AG04450 (cell line): ENCODE results near the gene PPP2R2C. TPM values are rescaled to one million over a fixed set of nuclear protein-coding genes. Genes with fewer than 3 reads are reported as not detected.

Experiments
- CTCF ChIA-PET: fragments of 300-600, 350-600 bp; formaldehyde crosslinking; extraction: SDS; loops from one replicate; lab custom pipeline; 2022; ENCODE audit warnings: antibody characterized with exemption, inconsistent platforms; lab: Charles Lee
- POLR2A ChIA-PET: fragments of 350-600 bp; formaldehyde crosslinking; extraction: SDS; loops from one replicate; lab custom pipeline; 2021; ENCODE audit warnings: antibody characterized with exemption, inconsistent platforms; lab: Yijun Ruan, JAX
- DNase-seq: peaks from one replicate; pipeline ENCODE4 v3.0.0-alpha.2; 2011; ENCODE audit warnings: low read depth, low spot score
- H3K27ac ChIP-seq: one replicate; pipeline ENCODE4 v1.5.1; 2012; ENCODE audit warnings: low read depth, low read length, control low read depth
- H3K27me3 ChIP-seq: one replicate; pipeline ENCODE4 v1.6.0; 2012; ENCODE audit warnings: low read length; ENCODE audit not compliant: control insufficient read depth, insufficient read depth
- H3K4me3 ChIP-seq: 2 replicates; pipeline ENCODE4 v1.5.1; 2011; ENCODE audit warnings: mild to moderate bottlenecking, low read depth, low read length, control low read depth
- H3K9me3 ChIP-seq: 2 replicates; pipeline ENCODE4 v1.5.1; 2012; ENCODE audit warnings: low read length; ENCODE audit not compliant: control insufficient read depth, insufficient read depth
- polyA plus RNA-seq: library from polyadenylated mRNA; depleted of rRNA; stranded (reverse); fragments of >200 nt; gene quantifications from 2 replicates; pipeline ENCODE4 v1.2.3, GENCODE V29; 2011
- TF ChIP-seq, protein P1 (sequence below): IDR thresholded peaks from 2 replicates; pipeline ENCODE4 v1.5.1; 2011; ENCODE audit warnings: low read depth, low read length, control low read depth, inconsistent platforms

PPP2R2C gene
- polyA plus RNA-seq, 1 experiment, result 0.07 TPM

DNA sequence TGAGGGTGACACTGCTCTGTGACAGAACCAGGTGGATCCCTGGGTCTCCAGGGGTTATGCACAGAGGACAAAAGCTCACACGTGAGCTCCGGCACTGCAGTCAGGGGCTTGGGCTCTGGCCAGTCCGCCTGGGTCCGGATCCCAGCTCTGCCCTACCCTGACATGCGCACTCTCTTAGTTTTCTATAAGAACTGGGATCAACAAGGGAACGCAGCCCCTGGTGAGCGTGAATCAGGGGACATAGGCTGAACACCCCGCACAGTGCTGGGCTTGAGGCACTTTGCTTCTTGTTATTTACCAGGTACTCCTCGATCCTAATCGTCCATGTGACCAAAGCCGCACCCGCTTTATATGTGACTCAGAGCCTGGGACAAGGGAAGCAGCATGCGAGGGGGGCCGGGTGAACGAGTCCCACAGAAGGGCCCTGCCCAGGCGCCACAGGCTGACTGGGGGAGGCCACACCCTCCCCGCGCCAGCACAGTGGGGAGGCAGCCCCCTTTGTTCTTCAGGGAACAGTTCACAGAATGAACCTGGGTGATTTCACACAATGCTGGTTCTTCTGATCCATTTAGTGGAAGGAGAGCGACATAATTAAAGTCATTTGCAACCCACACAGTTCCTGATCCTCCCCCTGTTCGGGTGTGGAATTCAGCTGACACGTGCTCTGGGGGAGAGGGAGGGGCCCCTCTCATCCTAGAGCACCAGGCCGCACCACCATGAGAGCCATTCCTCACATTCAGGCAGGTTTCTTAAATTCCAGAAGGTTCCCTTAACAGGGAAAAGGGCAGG is 147.2 kb downstream of the PPP2R2C start:
- Histone ChIP-seq H3K27ac (no peak overlapping the region), H3K4me3 (no peak overlapping the region), H3K27me3 (peaks cover 22% of the 10 kb centered on the region), H3K9me3 (peaks cover 3% of the 10 kb centered on the region)
- DNase-seq, result no peak
- CTCF ChIA-PET, result interaction anchor here (12.4 to 18.6 kb wide), 2 partner anchors 59 to 75 kb away, joined by 310 to 563 read pairs; partner anchors contain the start of gene WFS1
- POLR2A ChIA-PET, result no interaction called here
- TF ChIP-seq, protein P1, sequence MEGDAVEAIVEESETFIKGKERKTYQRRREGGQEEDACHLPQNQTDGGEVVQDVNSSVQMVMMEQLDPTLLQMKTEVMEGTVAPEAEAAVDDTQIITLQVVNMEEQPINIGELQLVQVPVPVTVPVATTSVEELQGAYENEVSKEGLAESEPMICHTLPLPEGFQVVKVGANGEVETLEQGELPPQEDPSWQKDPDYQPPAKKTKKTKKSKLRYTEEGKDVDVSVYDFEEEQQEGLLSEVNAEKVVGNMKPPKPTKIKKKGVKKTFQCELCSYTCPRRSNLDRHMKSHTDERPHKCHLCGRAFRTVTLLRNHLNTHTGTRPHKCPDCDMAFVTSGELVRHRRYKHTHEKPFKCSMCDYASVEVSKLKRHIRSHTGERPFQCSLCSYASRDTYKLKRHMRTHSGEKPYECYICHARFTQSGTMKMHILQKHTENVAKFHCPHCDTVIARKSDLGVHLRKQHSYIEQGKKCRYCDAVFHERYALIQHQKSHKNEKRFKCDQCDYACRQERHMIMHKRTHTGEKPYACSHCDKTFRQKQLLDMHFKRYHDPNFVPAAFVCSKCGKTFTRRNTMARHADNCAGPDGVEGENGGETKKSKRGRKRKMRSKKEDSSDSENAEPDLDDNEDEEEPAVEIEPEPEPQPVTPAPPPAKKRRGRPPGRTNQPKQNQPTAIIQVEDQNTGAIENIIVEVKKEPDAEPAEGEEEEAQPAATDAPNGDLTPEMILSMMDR, result no peak

DNA sequence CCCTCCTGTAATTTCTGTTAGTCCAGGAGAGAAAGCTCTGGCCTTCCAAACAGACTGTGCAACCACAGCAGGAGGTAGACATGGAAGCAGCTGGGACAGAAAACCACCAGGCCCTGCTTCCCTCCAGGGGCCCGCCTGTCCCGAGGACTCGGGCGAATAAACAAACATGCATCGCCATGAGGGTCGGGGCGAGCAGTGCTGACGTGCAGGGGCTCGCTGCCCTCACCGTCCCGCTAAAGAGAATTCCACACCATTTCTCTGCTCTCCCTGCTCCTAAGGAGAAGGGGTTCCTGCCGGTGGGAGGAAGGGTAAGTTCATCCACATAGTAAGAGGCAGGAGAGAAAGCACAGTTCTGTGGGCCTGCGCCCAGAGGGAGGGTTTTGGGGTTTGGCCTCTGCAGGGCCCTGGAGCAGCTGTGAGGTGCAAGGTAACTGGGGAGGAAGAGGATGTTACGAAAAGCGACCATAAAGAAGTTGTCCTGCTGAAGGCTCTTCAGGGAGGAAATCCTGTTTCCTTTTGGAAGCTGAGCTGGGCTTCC is 147.9 kb downstream of the PPP2R2C start:
- H3K4me3 ChIP-seq, result no peak overlapping the region
- H3K9me3 ChIP-seq, result peaks cover 9% of the 10 kb centered on the region
- POLR2A ChIA-PET, result no interaction called here
- no peak overlapping the region for H3K27ac ChIP-seq
- no peak for DNase-seq
- peaks cover 26% of the 10 kb centered on the region for H3K27me3 ChIP-seq
- CTCF ChIA-PET, result interaction anchor here (12.4 to 18.6 kb wide), 2 partner anchors 59 to 74 kb away, joined by 310 to 563 read pairs; partner anchors contain the start of gene WFS1
- TF ChIP-seq, protein P1, result no peak

DNA sequence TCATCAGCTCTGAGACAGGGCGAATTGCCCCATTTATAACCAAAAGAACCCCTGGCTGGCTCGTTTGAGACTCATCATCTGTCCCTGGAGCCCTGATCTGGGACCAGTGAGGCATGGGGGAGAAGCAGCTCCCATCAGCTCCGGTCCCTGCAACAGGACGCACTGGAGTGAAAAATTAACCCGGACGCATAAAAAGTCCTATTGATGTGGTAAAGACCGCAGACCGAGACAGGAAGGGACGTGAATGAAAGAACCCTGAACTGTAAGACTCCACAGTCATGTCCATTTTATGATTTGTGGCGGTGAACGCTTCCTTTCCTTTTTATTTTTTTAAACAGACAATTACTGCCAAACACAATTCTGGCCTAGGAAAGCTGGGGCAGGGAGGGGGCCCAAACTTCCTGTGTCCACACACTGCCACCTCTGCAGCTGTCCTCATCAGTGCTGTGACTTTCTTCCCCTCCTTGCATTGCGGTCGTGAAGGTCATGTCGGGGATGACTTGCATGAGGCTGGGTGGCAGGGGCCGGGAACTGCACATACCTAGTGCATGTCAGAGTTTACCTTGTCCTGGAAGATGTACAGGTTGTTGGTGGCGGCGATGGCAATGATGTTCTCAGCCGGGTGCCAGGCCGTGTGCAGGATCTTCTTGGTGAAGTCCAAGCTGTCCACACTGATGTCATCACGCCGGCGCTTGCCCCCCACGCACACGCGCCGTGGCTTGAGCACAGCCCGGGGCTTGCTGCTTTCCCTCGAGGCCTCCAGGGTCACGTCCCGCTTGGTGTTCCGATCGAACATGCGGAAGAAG is 149.4 kb downstream of the PPP2R2C start:
- peaks cover 10% of the 10 kb centered on the region for H3K9me3 ChIP-seq
- POLR2A ChIA-PET, result no interaction called here
- CTCF ChIA-PET, result interaction anchor here (0.5 to 18.6 kb wide), 4 partner anchors 9 to 73 kb away, joined by 4 to 563 read pairs (median 157); partner anchors contain the start of gene WFS1
- TF ChIP-seq, protein P1, result no peak
- H3K27me3 ChIP-seq, result peaks cover 24% of the 10 kb centered on the region
- H3K27ac ChIP-seq, result no peak overlapping the region
- no peak overlapping the region for H3K4me3 ChIP-seq
- DNase-seq, result no peak

DNA sequence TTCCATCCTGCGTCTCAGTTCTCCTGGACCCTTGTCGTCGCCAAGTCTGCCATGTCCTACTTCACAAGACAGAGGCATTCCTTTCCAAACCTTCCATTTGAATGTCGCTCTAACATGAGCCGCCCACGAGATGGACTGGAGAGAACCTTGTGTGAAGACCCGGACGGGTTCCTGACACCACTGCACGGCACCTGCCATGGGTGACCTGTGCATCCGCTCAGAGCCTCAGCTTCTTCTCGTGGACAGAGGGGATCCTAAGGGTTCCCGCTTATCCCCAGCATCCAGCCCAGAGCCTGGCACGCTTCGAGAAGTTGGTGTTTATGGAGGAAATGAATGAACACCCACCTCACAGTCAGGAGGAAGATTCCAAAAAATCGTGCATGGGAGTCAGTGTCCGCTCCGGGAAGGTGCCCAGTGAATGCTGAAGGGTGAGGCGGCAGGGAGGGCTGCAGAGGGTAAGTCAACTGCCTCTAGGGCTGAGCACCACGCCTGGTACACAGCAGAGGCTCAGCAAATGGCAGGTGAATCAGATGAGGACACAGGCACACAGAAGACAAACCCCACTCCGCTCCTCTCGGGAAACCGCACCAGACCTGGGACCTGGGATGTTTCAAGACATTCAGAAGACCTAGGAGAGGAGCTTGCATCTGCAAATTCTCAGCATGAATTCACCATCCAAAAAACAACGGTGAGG is 150.2 kb downstream of the PPP2R2C start:
- CTCF ChIA-PET, result interaction anchor here (1.2 to 18.6 kb wide), 3 partner anchors 9 to 72 kb away, joined by 4 to 563 read pairs (median 310); partner anchors contain the start of gene WFS1

More for the DNA sequence above, 150.2 kb downstream of the PPP2R2C start:
- DNase-seq, result no peak
- H3K27me3 ChIP-seq, result peaks cover 24% of the 10 kb centered on the region
- peaks cover 10% of the 10 kb centered on the region for H3K9me3 ChIP-seq
- H3K27ac ChIP-seq, result no peak overlapping the region
- TF ChIP-seq, protein P1, result no peak
- POLR2A ChIA-PET, result no interaction called here
- no peak overlapping the region for H3K4me3 ChIP-seq
